ENCODE results near the gene ASIC2. TPM values are rescaled to one million over a fixed set of nuclear protein-coding genes. Genes with fewer than 3 reads are reported as not detected.

ASIC2 gene
- total and polyA plus RNA-seq, 2 donors (not counting 3 experiments of a cell fraction or from before 2014, with no cell fraction given), result not detected

DNA sequence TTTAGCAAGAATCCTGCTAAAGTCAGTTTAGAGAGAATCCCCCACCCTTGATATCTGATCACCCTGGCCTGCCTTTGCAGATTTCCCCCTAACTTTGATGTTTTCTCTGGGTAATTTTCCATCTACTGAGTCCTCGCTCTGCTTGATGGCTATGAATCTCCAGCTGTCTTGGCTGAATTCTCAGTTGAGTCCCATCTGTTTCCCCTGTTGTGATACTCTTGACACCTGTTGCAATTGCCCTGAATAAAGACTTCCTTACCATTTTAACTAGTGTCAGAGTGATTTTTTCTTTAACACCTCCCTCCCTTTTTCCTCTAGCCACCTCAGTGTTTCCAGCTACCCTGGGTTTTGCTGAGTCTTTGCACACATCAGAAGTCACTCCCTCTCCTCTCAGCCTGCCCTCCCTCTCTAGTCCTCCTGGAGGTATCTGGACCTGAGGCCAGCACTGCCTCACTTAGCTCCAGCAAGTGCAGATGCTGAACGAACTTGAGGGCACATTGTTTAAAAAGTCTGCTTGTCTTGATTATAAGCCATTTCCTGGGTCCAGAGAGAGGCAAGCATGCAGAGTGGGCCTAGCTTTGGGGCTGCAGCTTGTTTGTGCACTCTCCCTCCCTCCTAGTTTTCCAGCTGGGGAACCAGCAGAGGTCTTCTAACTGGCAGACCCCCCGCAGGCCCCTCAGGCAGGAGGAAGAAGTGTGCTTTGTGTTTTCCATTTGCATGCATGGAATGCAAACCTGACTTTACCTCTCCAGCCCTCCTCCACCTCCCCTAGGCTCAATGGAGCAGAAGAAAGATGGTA, 268.2 kb downstream of the ASIC2 start:
- no TSS peak for BruUV-seq (replicated peaks)
- dilution Hi-C loops (cut with MboI; ENCODE audit: extremely low pct_ligation_motif_present, low sequenced_read_pairs), result no loop called here

More for the DNA sequence above, 268.2 kb downstream of the ASIC2 start:
- TF ChIP-seq JUN (IDR thresholded peaks at IDR 0.05; ENCODE audit: borderline replicate concordance, insufficient read depth, insufficient read length, low read depth) (no peak), POLR2AphosphoS5 (IDR thresholded peaks at IDR 0.05; ENCODE audit: insufficient read depth, low read depth, low read length) (no peak), POLR2A (IDR thresholded peaks at IDR 0.05; ENCODE audit: low read depth, low read length) (no peak), MYC (IDR thresholded peaks at IDR 0.05; ENCODE audit: low read depth, low read length) (no peak), EZH2 (IDR thresholded peaks at IDR 0.05; ENCODE audit: borderline replicate concordance, low read depth, low read length, severe bottlenecking) (no peak)
- TF ChIP-seq, protein P1, sequence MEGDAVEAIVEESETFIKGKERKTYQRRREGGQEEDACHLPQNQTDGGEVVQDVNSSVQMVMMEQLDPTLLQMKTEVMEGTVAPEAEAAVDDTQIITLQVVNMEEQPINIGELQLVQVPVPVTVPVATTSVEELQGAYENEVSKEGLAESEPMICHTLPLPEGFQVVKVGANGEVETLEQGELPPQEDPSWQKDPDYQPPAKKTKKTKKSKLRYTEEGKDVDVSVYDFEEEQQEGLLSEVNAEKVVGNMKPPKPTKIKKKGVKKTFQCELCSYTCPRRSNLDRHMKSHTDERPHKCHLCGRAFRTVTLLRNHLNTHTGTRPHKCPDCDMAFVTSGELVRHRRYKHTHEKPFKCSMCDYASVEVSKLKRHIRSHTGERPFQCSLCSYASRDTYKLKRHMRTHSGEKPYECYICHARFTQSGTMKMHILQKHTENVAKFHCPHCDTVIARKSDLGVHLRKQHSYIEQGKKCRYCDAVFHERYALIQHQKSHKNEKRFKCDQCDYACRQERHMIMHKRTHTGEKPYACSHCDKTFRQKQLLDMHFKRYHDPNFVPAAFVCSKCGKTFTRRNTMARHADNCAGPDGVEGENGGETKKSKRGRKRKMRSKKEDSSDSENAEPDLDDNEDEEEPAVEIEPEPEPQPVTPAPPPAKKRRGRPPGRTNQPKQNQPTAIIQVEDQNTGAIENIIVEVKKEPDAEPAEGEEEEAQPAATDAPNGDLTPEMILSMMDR (IDR thresholded peaks at IDR 0.05; ENCODE audit: extremely low read depth in 1 of 2, insufficient read depth in 1 of 2, low read depth in 1 of 2, low read length in 2 of 2), result no peak
- H3K27ac ChIP-seq (ENCODE audit: insufficient read depth, low read depth, low read length), result no peak overlapping the region
- no peak for FAIRE-seq
- no peaks in the 10 kb centered on the region for H3K27me3 ChIP-seq (ENCODE audit: control insufficient read depth in 2 of 2, insufficient read depth in 2 of 2, low read length in 2 of 2)
- H3K9me3 ChIP-seq (replicated peaks; ENCODE audit: control insufficient read depth, insufficient read depth, low read length), result no peaks in the 10 kb centered on the region
- H3K9me1 ChIP-seq (replicated peaks; ENCODE audit: control insufficient read depth, extremely low read depth, insufficient read depth, low read length), result no peaks in the 10 kb centered on the region
- no peaks in the 10 kb centered on the region for H3K79me2 ChIP-seq (ENCODE audit: control insufficient read depth, insufficient read depth, low read length)
- no peak overlapping the region for H3K9ac ChIP-seq (replicated peaks; ENCODE audit: extremely low read depth, insufficient read depth, low read length)
- no peak overlapping the region for H3K4me2 ChIP-seq (ENCODE audit: insufficient read depth, low read length)
- intact Hi-C loops (cut with micrococcal nuclease), result no loop called here
- no peaks in the 10 kb centered on the region for H4K20me1 ChIP-seq (replicated peaks; ENCODE audit: control insufficient read depth, extremely low read depth, insufficient read depth, low read length)
- H2AFZ ChIP-seq (ENCODE audit: low read depth, low read length), result no peak overlapping the region
- H3K36me3 ChIP-seq (ENCODE audit: control insufficient read depth in 2 of 2, extremely low read depth in 1 of 2, insufficient read depth in 2 of 2, low read length in 2 of 2), result no peaks in the 10 kb centered on the region
- H3K4me1 ChIP-seq (ENCODE audit: control insufficient read depth, extremely low read depth, insufficient read depth, low read length), result no peaks in the 10 kb centered on the region
- ChIA-PET POLR2A (no interaction called here), CTCF (no interaction called here)
- no peak for DNase-seq (ENCODE audit: low read depth, low spot score)
- no peak overlapping the region for H3K4me3 ChIP-seq (replicated peaks in 1 of 3; ENCODE audit: insufficient read depth in 1 of 3, low read depth in 1 of 3, low read length in 3 of 3)

All from endothelial cell of umbilical vein (primary cell).